HCT116 (cell line): ENCODE results near the gene MAST4. TPM values are rescaled to one million over a fixed set of nuclear protein-coding genes. Genes with fewer than 3 reads are reported as not detected.

Experiments
- ATAC-seq: fragments of 200-7000 bp; cut with Tn5 transposase; 2 replicates; pipeline ENCODE4 v1.9.1; 2020; ENCODE audit warnings: mild to moderate bottlenecking, moderate library complexity
- BruUV-seq: library from RNA; stranded (reverse); fragments of 400-500 nt; replicated peaks from 2 replicates; lab custom pipeline; 2021; lab: Mats Ljungman, UMichigan
- CTCF ChIA-PET: fragments of 300-600 bp; sonication (Branson Sonifier 250); formaldehyde crosslinking; loops from one replicate; lab custom pipeline; 2021; ENCODE audit warnings: antibody characterized with exemption; lab: Charles Lee
- POLR2A ChIA-PET: fragments of 300-600, 350-600 bp; sonication (Branson Sonifier 250); formaldehyde crosslinking; loops from one replicate; lab custom pipeline; 2021; ENCODE audit warnings: antibody characterized with exemption; lab: Charles Lee
- RAD21 ChIA-PET, 2 experiments: fragments of 300-600 bp; sonication (Branson Sonifier 250); formaldehyde crosslinking; loops; one replicate each; lab custom pipeline; 2023; ENCODE audit warnings: low total read pairs in 2 of 2; ENCODE audit not compliant: uncharacterized antibody in 2 of 2, unreplicated experiment in 2 of 2, low non-redundant PET in 1 of 2; lab: Charles Lee
- DNase-seq: peaks from one replicate; pipeline ENCODE4 v3.0.0-alpha.2; 2010; ENCODE audit warnings: low read depth, low spot score
- H2AFZ ChIP-seq: fragments of 200-600 bp; shearing (Covaris generic), sonication (generic); 2 replicates; pipeline ENCODE4 v1.6.1; 2017; ENCODE audit warnings: low read depth, mixed run types, mixed read lengths, antibody characterized with exemption, low read length; ENCODE audit not compliant: poor library complexity, severe bottlenecking
- H3K27ac ChIP-seq: 2 replicates; pipeline ENCODE4 v1.5.1; 2012; ENCODE audit warnings: low read depth, low read length
- H3K27me3 ChIP-seq: fragments of 200-600 bp; sonication (generic); 2 replicates; pipeline ENCODE4 v1.6.1; 2016; ENCODE audit warnings: mixed run types, low read length, mixed read lengths; ENCODE audit not compliant: insufficient read depth
- H3K36me3 ChIP-seq, 2 experiments: fragments of 200-500 bp in 1 of 2; fragments of 200-600 bp in 1 of 2; sonication (Bioruptor generic) in 1 of 2; sonication (generic) in 1 of 2; 2 replicates each; pipeline versions ENCODE4 v1.5.1 to v1.6.1; 2014 to 2016; ENCODE audit warnings: low read length in 2 of 2, inconsistent platforms in 1 of 2, mixed read lengths in 1 of 2, mixed run types in 1 of 2; ENCODE audit not compliant: insufficient read depth in 2 of 2, control insufficient read depth in 1 of 2
- H3K4me1 ChIP-seq, 2 experiments: fragments of 200-600 bp in 1 of 2; sonication (generic) in 1 of 2; 2 replicates each; pipeline versions ENCODE4 v1.5.1 to v1.6.1; 2012 to 2017; ENCODE audit warnings: low read length in 2 of 2, inconsistent platforms in 1 of 2, mild to moderate bottlenecking in 1 of 2, mixed read lengths in 1 of 2, mixed run types in 1 of 2, moderate library complexity in 1 of 2; ENCODE audit not compliant: insufficient read depth in 2 of 2, control insufficient read depth in 1 of 2
- H3K4me2 ChIP-seq: fragments of 200-600 bp; sonication (generic); 2 replicates; pipeline ENCODE4 v1.6.1; 2017; ENCODE audit warnings: mixed run types, low read length, mixed read lengths
- H3K4me3 ChIP-seq, 2 experiments: fragments of 200-600 bp in 1 of 2; sonication (generic) in 1 of 2; replicated peaks in 1 of 2; 2 replicates each; pipeline ENCODE4 v1.5.1; 2011 to 2016; ENCODE audit warnings: low read length in 2 of 2, control low read depth in 1 of 2, low read depth in 1 of 2, mild to moderate bottlenecking in 1 of 2, mixed read lengths in 1 of 2, mixed run types in 1 of 2
- H3K79me2 ChIP-seq: fragments of 200-600 bp; sonication (generic); 2 replicates; pipeline ENCODE4 v1.6.1; 2017; ENCODE audit warnings: mild to moderate bottlenecking, mixed run types, low read length, moderate library complexity, mixed read lengths; ENCODE audit not compliant: insufficient read depth
- H3K9ac ChIP-seq: fragments of 200-600 bp; sonication (generic); 2 replicates; pipeline ENCODE4 v1.6.1; 2016; ENCODE audit warnings: low read length, mixed read lengths
- H3K9me2 ChIP-seq: fragments of 200-600 bp; sonication (generic), shearing (Covaris generic); 2 replicates; pipeline ENCODE4 v1.6.1; 2017; ENCODE audit warnings: mixed run types, mild to moderate bottlenecking, moderate library complexity; ENCODE audit not compliant: insufficient read depth
- H3K9me3 ChIP-seq, 2 experiments: fragments of 200-500 bp in 1 of 2; fragments of 200-600 bp in 1 of 2; sonication (Bioruptor generic) in 1 of 2; sonication (generic) in 1 of 2; 2 replicates each; pipeline ENCODE4 v1.6.1; 2014 to 2017; ENCODE audit warnings: low read length in 2 of 2, mixed read lengths in 2 of 2, inconsistent platforms in 1 of 2, low read depth in 1 of 2, mild to moderate bottlenecking in 1 of 2, mixed run types in 1 of 2, moderate library complexity in 1 of 2; ENCODE audit not compliant: control insufficient read depth in 1 of 2, insufficient read depth in 1 of 2
- H4K20me1 ChIP-seq: fragments of 200-600 bp; sonication (generic), shearing (Covaris generic); 2 replicates; pipeline ENCODE4 v1.6.1; 2017; ENCODE audit warnings: mixed run types, mild to moderate bottlenecking, moderate library complexity; ENCODE audit not compliant: insufficient read depth
- CBX3 ChIP-seq: IDR thresholded peaks from 2 replicates; pipeline ENCODE4 v1.6.1; 2012; ENCODE audit warnings: low read depth
- POLR2AphosphoS5 ChIP-seq: IDR thresholded peaks from 2 replicates; pipeline ENCODE4 v1.6.1; 2011; ENCODE audit warnings: mild to moderate bottlenecking, low read depth, low read length, moderate library complexity
- SP1 ChIP-seq: IDR thresholded peaks from 2 replicates; pipeline ENCODE4 v1.6.1; 2012; ENCODE audit warnings: low read depth
- TCF7L2 ChIP-seq: IDR thresholded peaks from 2 replicates; pipeline ENCODE4 v1.7.0; 2011; ENCODE audit warnings: borderline replicate concordance, inconsistent platforms; ENCODE audit not compliant: insufficient read depth, insufficient read length; ENCODE audit errors: extremely low read depth
- YY1 ChIP-seq: IDR thresholded peaks from 2 replicates; pipeline ENCODE4 v1.6.1; 2011; ENCODE audit warnings: low read length, low read depth, moderate library complexity, mild to moderate bottlenecking; ENCODE audit not compliant: insufficient replicate concordance; ENCODE audit errors: extremely low read depth
- ZFX ChIP-seq: fragments of 450-650 bp; IDR thresholded peaks from 2 replicates; pipeline ENCODE4 v1.6.1; 2017
- intact Hi-C: fragments of 100-400 bp; cut with micrococcal nuclease; formaldehyde crosslinking; loops from 2 replicates; pipeline ENCODE4 v1.10.0; 2022
- total RNA-seq: library from RNA; stranded (reverse); gene quantifications from one replicate; pipeline ENCODE4 v1.2.1, GENCODE V29; 2021; ENCODE audit not compliant: unreplicated experiment
- TF ChIP-seq, protein P1 (sequence below): IDR thresholded peaks from 2 replicates; pipeline ENCODE4 v1.6.1; 2012
- TF ChIP-seq, protein P2 (sequence below), 3 experiments: fragments of 200-600 bp in 1 of 3; sonication (generic) in 1 of 3; IDR thresholded peaks in 2 of 3; conservative IDR thresholded peaks in 1 of 3; 2 replicates each; pipeline ENCODE4 v1.5.1; 2012 to 2017; ENCODE audit warnings: low read depth in 2 of 3, low read length in 2 of 3, antibody characterized with exemption in 1 of 3, borderline replicate concordance in 1 of 3, control low read depth in 1 of 3, mild to moderate bottlenecking in 1 of 3, mixed read lengths in 1 of 3, mixed run types in 1 of 3, moderate library complexity in 1 of 3; ENCODE audit not compliant: insufficient read depth in 1 of 3

Gene MAST4
- total RNA-seq, 1 experiment from 2014 or later: 1.1 TPM

DNA sequence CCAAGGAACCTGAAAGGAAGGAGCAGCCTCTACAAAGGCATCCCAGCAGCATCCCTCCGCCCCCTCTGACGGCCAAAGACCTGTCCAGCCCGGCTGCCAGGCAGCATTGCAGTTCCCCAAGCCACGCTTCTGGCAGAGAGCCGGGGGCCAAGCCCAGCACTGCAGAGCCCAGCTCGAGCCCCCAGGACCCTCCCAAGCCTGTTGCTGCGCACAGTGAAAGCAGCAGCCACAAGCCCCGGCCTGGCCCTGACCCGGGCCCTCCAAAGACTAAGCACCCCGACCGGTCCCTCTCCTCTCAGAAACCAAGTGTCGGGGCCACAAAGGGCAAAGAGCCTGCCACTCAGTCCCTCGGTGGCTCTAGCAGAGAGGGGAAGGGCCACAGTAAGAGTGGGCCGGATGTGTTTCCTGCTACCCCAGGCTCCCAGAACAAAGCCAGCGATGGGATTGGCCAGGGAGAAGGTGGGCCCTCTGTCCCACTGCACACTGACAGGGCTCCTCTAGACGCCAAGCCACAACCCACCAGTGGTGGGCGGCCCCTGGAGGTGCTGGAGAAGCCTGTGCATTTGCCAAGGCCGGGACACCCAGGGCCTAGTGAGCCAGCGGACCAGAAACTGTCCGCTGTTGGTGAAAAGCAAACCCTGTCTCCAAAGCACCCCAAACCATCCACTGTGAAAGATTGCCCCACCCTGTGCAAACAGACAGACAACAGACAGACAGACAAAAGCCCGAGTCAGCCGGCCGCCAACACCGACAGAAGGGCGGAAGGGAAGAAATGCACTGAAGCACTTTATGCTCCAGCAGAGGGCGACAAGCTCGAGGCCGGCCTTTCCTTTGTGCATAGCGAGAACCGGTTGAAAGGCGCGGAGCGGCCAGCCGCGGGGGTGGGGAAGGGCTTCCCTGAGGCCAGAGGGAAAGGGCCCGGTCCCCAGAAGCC, 569.6 kb downstream of the MAST4 start (continued):
- no peak; the same call in 1 of the 2 replicates for TF ChIP-seq ZFX
- TF ChIP-seq CBX3: peak; percentile 48; the same call in 1 of the 2 replicates
- TF ChIP-seq, protein P1, sequence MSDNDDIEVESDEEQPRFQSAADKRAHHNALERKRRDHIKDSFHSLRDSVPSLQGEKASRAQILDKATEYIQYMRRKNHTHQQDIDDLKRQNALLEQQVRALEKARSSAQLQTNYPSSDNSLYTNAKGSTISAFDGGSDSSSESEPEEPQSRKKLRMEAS: no peak; the same call in 1 of the 2 replicates
- TF ChIP-seq TCF7L2: peak; percentile 77
- TF ChIP-seq YY1: no peak
- TF ChIP-seq, all 23 proteins: peak for 6

DNA sequence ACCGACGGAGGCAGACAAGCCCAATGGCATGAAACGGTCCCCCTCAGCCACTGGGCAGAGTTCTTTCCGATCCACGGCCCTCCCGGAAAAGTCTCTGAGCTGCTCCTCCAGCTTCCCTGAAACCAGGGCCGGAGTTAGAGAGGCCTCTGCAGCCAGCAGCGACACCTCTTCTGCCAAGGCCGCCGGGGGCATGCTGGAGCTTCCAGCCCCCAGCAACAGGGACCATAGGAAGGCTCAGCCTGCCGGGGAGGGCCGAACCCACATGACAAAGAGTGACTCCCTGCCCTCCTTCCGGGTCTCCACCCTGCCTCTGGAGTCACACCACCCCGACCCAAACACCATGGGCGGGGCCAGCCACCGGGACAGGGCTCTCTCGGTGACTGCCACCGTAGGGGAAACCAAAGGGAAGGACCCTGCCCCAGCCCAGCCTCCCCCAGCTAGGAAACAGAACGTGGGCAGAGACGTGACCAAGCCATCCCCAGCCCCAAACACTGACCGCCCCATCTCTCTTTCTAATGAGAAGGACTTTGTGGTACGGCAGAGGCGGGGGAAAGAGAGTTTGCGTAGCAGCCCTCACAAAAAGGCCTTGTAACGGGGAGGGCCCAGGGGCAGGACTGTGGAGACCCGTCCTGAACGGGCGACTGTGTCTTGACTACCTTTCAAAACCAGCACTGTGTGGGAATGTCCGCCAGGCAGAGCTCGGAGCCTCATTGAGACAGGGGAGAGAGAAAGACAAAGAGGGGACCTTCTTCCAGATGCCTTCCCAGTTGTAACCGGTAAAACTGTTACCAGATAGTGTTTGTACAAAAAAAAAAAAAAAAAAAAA, 570.5 kb downstream of the MAST4 start:
- DNase-seq (peak; percentile 7), ATAC-seq (peak; percentile 77)
- RAD21 ChIA-PET: interaction anchor here (0.9 to 1.0 kb wide), 2 partner anchors 42 to 1086 kb away, joined by 3 read pairs; no protein-coding TSS in a partner anchor
- BruUV-seq: no TSS peak
- intact Hi-C loops: loop anchor here (1.0 kb wide), 1 partner anchor 43 kb away; no protein-coding TSS in a partner anchor
- Histone ChIP-seq H3K4me3 (peak overlapping the region; percentile 37 to 51), H3K9ac (peak overlapping the region; percentile 62), H3K27ac (peak overlapping the region; percentile 65), H4K20me1 (no peaks in the 10 kb centered on the region), H3K79me2 (no peaks in the 10 kb centered on the region), H2AFZ (peak overlapping the region; percentile 50), H3K36me3 (no peaks in the 10 kb centered on the region), H3K9me3 (no peaks in the 10 kb centered on the region), H3K9me2 (no peaks in the 10 kb centered on the region), H3K4me2 (peak overlapping the region; percentile 75), H3K4me1 (peaks cover 7 to 17% of the 10 kb centered on the region in 2 experiments), H3K27me3 (no peaks in the 10 kb centered on the region)
- POLR2A ChIA-PET: interaction anchor here (0.7 kb wide), 1 partner anchor 17 kb away, joined by 4 read pairs; no protein-coding TSS in a partner anchor
- CTCF ChIA-PET: interaction anchor here (0.7 to 3.0 kb wide), 16 partner anchors 8 to 1086 kb away, joined by 3 to 20 read pairs (median 3); no protein-coding TSS in a partner anchor
- TF ChIP-seq ZFX (peak; percentile 88), SP1 (no peak), POLR2AphosphoS5 (peak; percentile 64)
- TF ChIP-seq, protein P2, sequence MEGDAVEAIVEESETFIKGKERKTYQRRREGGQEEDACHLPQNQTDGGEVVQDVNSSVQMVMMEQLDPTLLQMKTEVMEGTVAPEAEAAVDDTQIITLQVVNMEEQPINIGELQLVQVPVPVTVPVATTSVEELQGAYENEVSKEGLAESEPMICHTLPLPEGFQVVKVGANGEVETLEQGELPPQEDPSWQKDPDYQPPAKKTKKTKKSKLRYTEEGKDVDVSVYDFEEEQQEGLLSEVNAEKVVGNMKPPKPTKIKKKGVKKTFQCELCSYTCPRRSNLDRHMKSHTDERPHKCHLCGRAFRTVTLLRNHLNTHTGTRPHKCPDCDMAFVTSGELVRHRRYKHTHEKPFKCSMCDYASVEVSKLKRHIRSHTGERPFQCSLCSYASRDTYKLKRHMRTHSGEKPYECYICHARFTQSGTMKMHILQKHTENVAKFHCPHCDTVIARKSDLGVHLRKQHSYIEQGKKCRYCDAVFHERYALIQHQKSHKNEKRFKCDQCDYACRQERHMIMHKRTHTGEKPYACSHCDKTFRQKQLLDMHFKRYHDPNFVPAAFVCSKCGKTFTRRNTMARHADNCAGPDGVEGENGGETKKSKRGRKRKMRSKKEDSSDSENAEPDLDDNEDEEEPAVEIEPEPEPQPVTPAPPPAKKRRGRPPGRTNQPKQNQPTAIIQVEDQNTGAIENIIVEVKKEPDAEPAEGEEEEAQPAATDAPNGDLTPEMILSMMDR (IDR thresholded peaks at IDR 0.05 in 2 of 3, conservative IDR thresholded peaks at IDR 0.05 in 1 of 3; ENCODE audit: borderline replicate concordance in 1 of 3, insufficient read depth in 1 of 3, low read depth in 2 of 3, low read length in 2 of 3): 0 out of 6 replicates have a peak, but pooled peaks of 1 of the 3 experiments have one; percentile 5
